NOMO-1 treated with dmso at 0.1 percent for 144 hours (cell line): ENCODE data around the gene RGS18.
"Not testable (repeated sequence)": the region's sequence is repeated elsewhere in the genome, so short reads cannot be mapped to it uniquely, and the experiment has no call there.

Experiments
- DNase-seq: peaks from one replicate; lab custom pipeline; 2025; ENCODE audit not compliant: unreplicated experiment; lab: John Stamatoyannopoulos, UW

The RGS18 gene

GRCh38 chr1:192165002-192165401 lies 6.7 kb downstream of the RGS18 start:
- not testable (repeated sequence) for DNase-seq

- DNase-seq = no peak
Observed at GRCh38 chr1:192167011-192167410, 8.7 kb downstream of the RGS18 start.

- no peak for DNase-seq
Observed at GRCh38 chr1:192167911-192168700, 9.8 kb downstream of the RGS18 start.

- no peak for DNase-seq
Observed at GRCh38 chr1:192168964-192169363, 10.7 kb downstream of the RGS18 start.

GRCh38 chr1:192170196-192170984 lies 12.1 kb downstream of the RGS18 start:
- no peak for DNase-seq

GRCh38 chr1:192171123-192171522 lies 12.9 kb downstream of the RGS18 start:
- no peak for DNase-seq

GRCh38 chr1:192175971-192176370 lies 17.7 kb downstream of the RGS18 start:
- no peak for DNase-seq

GRCh38 chr1:192183788-192184187 lies 25.5 kb downstream of the RGS18 start:
- DNase-seq = no peak

GRCh38 chr1:192186197-192186596 lies 27.9 kb downstream of the RGS18 start:
- DNase-seq = no peak

GRCh38 chr1:192190066-192190465 lies 31.8 kb downstream of the RGS18 start:
- no peak for DNase-seq

- no peak for DNase-seq
Observed at GRCh38 chr1:192201303-192201702, 43.0 kb downstream of the RGS18 start.

- DNase-seq = no peak
Observed at GRCh38 chr1:192224396-192224795, 66.1 kb downstream of the RGS18 start.

- DNase-seq = no peak
Observed at GRCh38 chr1:192224846-192225245, 66.6 kb downstream of the RGS18 start.

GRCh38 chr1:192225266-192225665 lies 67.0 kb downstream of the RGS18 start:
- no peak for DNase-seq

GRCh38 chr1:192225703-192226102 lies 67.4 kb downstream of the RGS18 start:
- peak; percentile 28 for DNase-seq

GRCh38 chr1:192227330-192227729 lies 69.1 kb downstream of the RGS18 start:
- no peak for DNase-seq

GRCh38 chr1:192227980-192228379 lies 69.7 kb downstream of the RGS18 start:
- DNase-seq = not testable (repeated sequence)

- DNase-seq = no peak
Observed at GRCh38 chr1:192232817-192233417, 74.7 kb downstream of the RGS18 start.

- no peak for DNase-seq
Observed at GRCh38 chr1:192235127-192235526, 76.9 kb downstream of the RGS18 start.
